IMR-90 (cell line): ENCODE data around the gene HAUS5. TPM values are rescaled to one million over a fixed set of nuclear protein-coding genes. Genes with fewer than 3 reads are reported as not detected.

ENCODE experiments used
- ATAC-seq: fragments of 200-7000 bp; cut with Tn5 transposase; 2 replicates; pipeline ENCODE4 v1.9.1; 2020; ENCODE audit warnings: low read depth, mild to moderate bottlenecking, moderate library complexity
- BruUV-seq: library from RNA; stranded (reverse); fragments of 400-500 nt; replicated peaks from 2 replicates; lab custom pipeline; 2021; lab: Mats Ljungman, UMichigan
- CTCF ChIA-PET: fragments of 300-600 bp; formaldehyde crosslinking; extraction: SDS; loops from one replicate; lab custom pipeline; 2021; ENCODE audit warnings: antibody characterized with exemption; lab: Yijun Ruan, JAX
- POLR2A ChIA-PET: fragments of 300-600 bp; sonication (Branson Sonifier 250); formaldehyde crosslinking; loops from one replicate; lab custom pipeline; 2022; ENCODE audit warnings: antibody characterized with exemption; ENCODE audit not compliant: unreplicated experiment; lab: Charles Lee
- DNase-seq: peaks from one replicate; pipeline ENCODE4 v3.0.0; 2013
- H2AFZ ChIP-seq: replicated peaks from 2 replicates; pipeline ENCODE3; 2013; ENCODE audit warnings: low read length, mild to moderate bottlenecking; ENCODE audit not compliant: poor library complexity
- H2AK5ac ChIP-seq: 2 replicates; pipeline ENCODE4 v1.6.1; 2013; ENCODE audit warnings: low read depth, low read length, inconsistent platforms
- H2AK9ac ChIP-seq: replicated peaks from 2 replicates; pipeline ENCODE3; 2013; ENCODE audit warnings: mild to moderate bottlenecking, low read depth, low read length, moderate library complexity; ENCODE audit not compliant: poor library complexity
- H2BK120ac ChIP-seq: 2 replicates; pipeline ENCODE4 v1.6.1; 2013; ENCODE audit warnings: low read depth, low read length, inconsistent platforms
- H2BK15ac ChIP-seq: 3 replicates; pipeline ENCODE4 v1.6.1; 2013; ENCODE audit warnings: low read depth, low read length, inconsistent platforms
- H2BK20ac ChIP-seq: 2 replicates; pipeline ENCODE4 v1.6.1; 2013; ENCODE audit warnings: low read depth, mild to moderate bottlenecking, inconsistent platforms, low read length, moderate library complexity
- H2BK5ac ChIP-seq: 2 replicates; pipeline ENCODE4 v1.6.1; 2013; ENCODE audit warnings: mild to moderate bottlenecking, low read depth, low read length, inconsistent platforms; ENCODE audit not compliant: poor library complexity, severe bottlenecking
- H3K14ac ChIP-seq: replicated peaks from 2 replicates; pipeline ENCODE4 v1.6.1; 2013; ENCODE audit warnings: low read depth, low read length, inconsistent platforms
- H3K18ac ChIP-seq: 2 replicates; pipeline ENCODE4 v1.6.1; 2013; ENCODE audit warnings: low read depth, low read length, control low read depth
- H3K23ac ChIP-seq: 2 replicates; pipeline ENCODE4 v1.6.1; 2013; ENCODE audit warnings: low read depth, low read length, inconsistent platforms
- H3K27ac ChIP-seq: 2 replicates; pipeline ENCODE4 v1.5.1; 2013; ENCODE audit warnings: mild to moderate bottlenecking, control low read depth, low read length; ENCODE audit not compliant: insufficient read depth
- H3K27me3 ChIP-seq: 2 replicates; pipeline ENCODE4 v1.6.1; 2013; ENCODE audit warnings: low read length; ENCODE audit not compliant: control insufficient read depth, insufficient read depth
- H3K36me3 ChIP-seq: 2 replicates; pipeline ENCODE4 v1.6.1; 2013; ENCODE audit warnings: low read length, mixed read lengths; ENCODE audit not compliant: control insufficient read depth, insufficient read depth
- H3K4ac ChIP-seq: 2 replicates; pipeline ENCODE4 v1.6.1; 2013; ENCODE audit warnings: low read depth, low read length, inconsistent platforms
- H3K4me1 ChIP-seq: 2 replicates; pipeline ENCODE4 v1.6.1; 2013; ENCODE audit warnings: low read length, mixed read lengths; ENCODE audit not compliant: control insufficient read depth, insufficient read depth
- H3K4me2 ChIP-seq: 2 replicates; pipeline ENCODE4 v1.6.1; 2013; ENCODE audit warnings: low read depth, mild to moderate bottlenecking, control low read depth, low read length, moderate library complexity
- H3K4me3 ChIP-seq: 2 replicates; pipeline ENCODE4 v1.5.1; 2013; ENCODE audit warnings: low read depth, mild to moderate bottlenecking, control low read depth, low read length, moderate library complexity; ENCODE audit not compliant: insufficient read depth
- H3K56ac ChIP-seq: 2 replicates; pipeline ENCODE4 v1.6.1; 2013; ENCODE audit warnings: low read length, inconsistent platforms; ENCODE audit not compliant: insufficient read depth; ENCODE audit errors: extremely low read depth
- H3K79me1 ChIP-seq, 2 experiments: 2 replicates each; pipeline ENCODE4 v1.6.1; 2013; ENCODE audit warnings: low read length in 2 of 2, inconsistent platforms in 1 of 2, low read depth in 1 of 2
- H3K9ac ChIP-seq: 2 replicates; pipeline ENCODE4 v1.6.1; 2013; ENCODE audit warnings: low read depth, low read length, control low read depth
- H3K9me1 ChIP-seq: 2 replicates; pipeline ENCODE4 v1.6.1; 2013; ENCODE audit warnings: low read length, inconsistent platforms; ENCODE audit not compliant: insufficient read depth
- H3K9me3 ChIP-seq: 2 replicates; pipeline ENCODE4 v1.6.1; 2013; ENCODE audit warnings: low read length; ENCODE audit not compliant: control insufficient read depth, insufficient read depth
- H4K20me1 ChIP-seq: 2 replicates; pipeline ENCODE4 v1.6.1; 2013; ENCODE audit warnings: low read length, inconsistent platforms; ENCODE audit not compliant: insufficient read depth
- H4K5ac ChIP-seq: 2 replicates; pipeline ENCODE4 v1.6.1; 2013; ENCODE audit warnings: mild to moderate bottlenecking, low read depth, low read length, control low read depth
- H4K8ac ChIP-seq, 2 experiments: 2 replicates each; pipeline ENCODE4 v1.6.1; 2013; ENCODE audit warnings: low read depth in 2 of 2, low read length in 2 of 2, control low read depth in 1 of 2, inconsistent platforms in 1 of 2
- H4K91ac ChIP-seq: 2 replicates; pipeline ENCODE4 v1.6.1; 2013; ENCODE audit warnings: low read depth, low read length, inconsistent platforms; ENCODE audit not compliant: insufficient read depth
- SMC3 ChIP-seq: fragments of 150-350 bp; IDR thresholded peaks from 2 replicates; pipeline ENCODE4 v1.6.1; 2016; ENCODE audit warnings: low read depth, mild to moderate bottlenecking, antibody characterized with exemption, low read length, moderate library complexity
- WGBS, 2 experiments: methylation state at CpG; one replicate each; pipeline versions ENCODE4 v1.1.5 to v1.1.7; 2013; ENCODE audit warnings: missing lambda C conversion rate in 2 of 2; ENCODE audit not compliant: insufficient read length in 1 of 2; ENCODE audit errors: extremely low coverage in 2 of 2; 5-methylcytosine and 5-hydroxymethylcytosine counted together
- dilution Hi-C: fragments of 300-500 bp; cut with HindIII; formaldehyde crosslinking; loops from one replicate; pipeline ENCODE4 v1.14.3; 2018; ENCODE audit warnings: low sequenced_read_pairs; ENCODE audit not compliant: unreplicated experiment
- in situ Hi-C: fragments of 300-500 bp; cut with MboI; formaldehyde crosslinking; loops from 3 replicates; pipeline ENCODE4 v1.14.3; 2019; ENCODE audit warnings: low sequenced_read_pairs, inconsistent platforms, mixed read lengths
- intact Hi-C: fragments of 100-400 bp; cut with micrococcal nuclease; formaldehyde crosslinking; loops from 2 replicates; pipeline ENCODE4 v1.10.0; 2022
- polyA plus RNA-seq, 3 experiments: library from polyadenylated mRNA; depleted of rRNA; stranded (reverse); fragments of >200 nt; gene quantifications; 2 replicates each; pipeline ENCODE4 v1.2.3, GENCODE V29; 2012; ENCODE audit warnings: low replicate concordance in 1 of 3
- total RNA-seq: library from RNA; depleted of rRNA; stranded (reverse); fragments of >200 nt; gene quantifications from 2 replicates; pipeline ENCODE4 v1.2.3, GENCODE V29; 2012
- TF ChIP-seq, protein P1 (sequence below): fragments of 150-350 bp; IDR thresholded peaks from 2 replicates; pipeline ENCODE4 v1.6.1; 2017; ENCODE audit warnings: mild to moderate bottlenecking, antibody characterized with exemption, low read length, low read depth

The HAUS5 gene
- total and polyA plus RNA-seq, 2 of the 4 experiments (the other 2 are of a cell fraction), result 3.4 to 6.2 TPM

DNA sequence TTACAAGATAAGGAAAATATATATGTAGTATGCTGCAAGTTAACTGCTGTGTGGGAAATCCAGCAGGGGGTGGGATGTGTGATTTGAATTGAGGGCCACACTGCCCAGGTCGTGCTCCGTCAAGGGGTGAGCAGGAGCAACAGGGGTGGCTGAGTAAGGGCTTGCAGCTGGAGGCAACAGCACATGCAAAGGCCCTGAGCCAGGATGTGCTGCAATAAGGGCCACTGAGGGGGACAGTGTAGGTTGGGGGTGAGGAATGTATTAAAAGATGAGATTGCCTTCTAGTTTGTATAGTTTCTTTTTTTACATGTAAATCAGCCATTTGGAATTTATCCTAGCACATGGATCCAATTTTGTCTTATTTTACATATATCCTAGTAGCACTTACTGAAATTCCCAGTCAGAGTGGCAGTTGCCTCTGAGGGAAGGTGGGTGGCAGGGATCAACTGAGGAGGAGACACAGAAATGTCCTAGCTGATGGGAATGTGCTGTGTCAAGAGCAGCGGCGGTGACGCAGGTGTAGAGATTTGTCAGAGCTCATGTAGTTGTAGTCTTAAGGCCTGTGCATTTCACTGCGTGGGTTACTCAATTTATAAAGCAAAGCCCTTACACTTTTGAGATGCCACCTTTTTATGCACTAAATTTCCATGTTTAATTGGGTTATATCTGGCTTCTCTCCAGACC is 10.9 kb downstream of the HAUS5 start:
- Histone ChIP-seq H2BK15ac (no peak overlapping the region), H3K4me1 (no peaks in the 10 kb centered on the region), H3K9me3 (no peaks in the 10 kb centered on the region), H3K36me3 (peaks cover 5% of the 10 kb centered on the region; the same call in 1 of the 2 replicates), H3K27me3 (no peaks in the 10 kb centered on the region), H2BK120ac (no peak overlapping the region), H3K9ac (no peak overlapping the region), H4K91ac (no peak overlapping the region), H2BK5ac (no peak overlapping the region), H3K14ac (no peak overlapping the region), H3K56ac (no peak overlapping the region), H4K5ac (no peak overlapping the region), H2AK9ac (no peak overlapping the region), H3K9me1 (no peaks in the 10 kb centered on the region), H2AFZ (no peak overlapping the region), H4K8ac (no peak overlapping the region), H3K18ac (no peak overlapping the region), H3K23ac (no peak overlapping the region), H2AK5ac (no peak overlapping the region), H3K4me2 (no peak overlapping the region), H3K79me1 (0 out of 4 replicates have a peak, but pooled peaks cover 0 to 5% of the 10 kb centered on the region in 2 experiments), H2BK20ac (no peak overlapping the region), H4K20me1 (no peaks in the 10 kb centered on the region), H3K27ac (no peak overlapping the region), H3K4me3 (no peak overlapping the region), H3K4ac (no peak overlapping the region)
- intact Hi-C loops (no loop called here), dilution Hi-C loops (no loop called here), in situ Hi-C loops (no loop called here)
- ChIA-PET CTCF (no interaction called here), POLR2A (interaction anchor here (0.7 kb wide), 1 partner anchor 18 kb away, joined by 5 read pairs; the partner anchor contains the start of gene ETV2)
- BruUV-seq, result no TSS peak
- TF ChIP-seq SMC3, result no peak
- TF ChIP-seq, protein P1, sequence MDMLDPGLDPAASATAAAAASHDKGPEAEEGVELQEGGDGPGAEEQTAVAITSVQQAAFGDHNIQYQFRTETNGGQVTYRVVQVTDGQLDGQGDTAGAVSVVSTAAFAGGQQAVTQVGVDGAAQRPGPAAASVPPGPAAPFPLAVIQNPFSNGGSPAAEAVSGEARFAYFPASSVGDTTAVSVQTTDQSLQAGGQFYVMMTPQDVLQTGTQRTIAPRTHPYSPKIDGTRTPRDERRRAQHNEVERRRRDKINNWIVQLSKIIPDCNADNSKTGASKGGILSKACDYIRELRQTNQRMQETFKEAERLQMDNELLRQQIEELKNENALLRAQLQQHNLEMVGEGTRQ, result no peak
- 84% methylated on average over 5 of the region's 6 CpGs; no CpG with 5 or more reads in 1 of the 2 experiments for WGBS, 2 experiments
- no peak for DNase-seq
- no peak for ATAC-seq
